GM19395 (cell line): ENCODE data around the gene IL32.
A peak's percentile ranks its signal among the peaks of the same experiment; 100 is the strongest.

ENCODE experiments used
- ATAC-seq: cut with Tn5 transposase; IDR thresholded peaks from one replicate; pipeline ENCODE4 v1.9.1; 2021; ENCODE audit warnings: mild to moderate bottlenecking, moderate library complexity; ENCODE audit not compliant: unreplicated experiment

Gene IL32

GRCh38 chr16:3065069-3065741 is at the start of gene IL32:
TSS of gene IL32 (plus strand) at chr16:3065640. CDS start at chr16:3065812, 172 bp downstream.
- ATAC-seq = no peak

GRCh38 chr16:3015865-3016521 is 49.4 kb upstream of the IL32 start:
- no peak for ATAC-seq

- ATAC-seq = no peak
Observed at GRCh38 chr16:3017344-3017743, 48.1 kb upstream of the IL32 start.

- no peak for ATAC-seq
Observed at GRCh38 chr16:3017794-3018506, 47.5 kb upstream of the IL32 start, which contains the start of gene CLDN6. TSS of gene CLDN6 (minus strand) at chr16:3018183. CDS start at chr16:3016021, 2,162 bp downstream.

GRCh38 chr16:3019594-3020246 is 45.7 kb upstream of the IL32 start:
- no peak for ATAC-seq

- ATAC-seq = no peak
Observed at GRCh38 chr16:3020247-3020603, 45.2 kb upstream of the IL32 start, which contains the start of gene TNFRSF12A. TSS of gene TNFRSF12A (plus strand) at chr16:3020368. CDS start at chr16:3020398, 30 bp downstream.

GRCh38 chr16:3020604-3021448 is 44.6 kb upstream of the IL32 start:
- ATAC-seq = no peak

- no peak for ATAC-seq
Observed at GRCh38 chr16:3021449-3022207, 43.8 kb upstream of the IL32 start.

GRCh38 chr16:3022208-3022683 is 43.2 kb upstream of the IL32 start:
- no peak for ATAC-seq

GRCh38 chr16:3022684-3023414 is 42.6 kb upstream of the IL32 start:
- ATAC-seq = no peak

- no peak for ATAC-seq
Observed at GRCh38 chr16:3023415-3023668, 42.1 kb upstream of the IL32 start.

- peak; percentile 76 for ATAC-seq
Observed at GRCh38 chr16:3023669-3024478, 41.6 kb upstream of the IL32 start, which contains the start of the genes HCFC1R1 and THOC6. TSS of gene HCFC1R1 (minus strand) at chr16:3023942. CDS start at chr16:3023941, 1 bp downstream. TSS of gene THOC6 (plus strand) at chr16:3024035. CDS start at chr16:3024327, 292 bp downstream.

- no peak for ATAC-seq
Observed at GRCh38 chr16:3025032-3026002, 40.1 kb upstream of the IL32 start.

GRCh38 chr16:3026003-3026378 is 39.4 kb upstream of the IL32 start:
- no peak for ATAC-seq

- no peak for ATAC-seq
Observed at GRCh38 chr16:3026609-3027488, 38.6 kb upstream of the IL32 start.

- ATAC-seq = no peak
Observed at GRCh38 chr16:3027489-3027795, 38.0 kb upstream of the IL32 start.
